Liver (tissue), 9 donors: Measurements from ENCODE around the gene TBC1D1. TPM values are rescaled to one million over a fixed set of nuclear protein-coding genes. Genes with fewer than 3 reads are reported as not detected.
A peak's percentile ranks its signal among the peaks of the same experiment; 100 is the strongest.

Experiments
- DNase-seq: peaks from one replicate; pipeline ENCODE4 v3.0.0-alpha.2; 2017; ENCODE audit warnings: low spot score
- H3K27ac ChIP-seq, 2 donors: one replicate each; pipeline ENCODE4 v1.7.0; 2013; ENCODE audit warnings: inconsistent platforms in 2 of 2, low read length in 2 of 2, control low read depth in 1 of 2, low read depth in 1 of 2, mild to moderate bottlenecking in 1 of 2
- H3K27me3 ChIP-seq, 4 donors: one replicate each; pipeline versions ENCODE4 v1.6.1 to v1.7.0; 2013; ENCODE audit warnings: low read length in 3 of 4, inconsistent platforms in 1 of 4, mild to moderate bottlenecking in 1 of 4, moderate library complexity in 1 of 4; ENCODE audit not compliant: control insufficient read depth in 4 of 4, insufficient read depth in 4 of 4
- H3K36me3 ChIP-seq, 4 donors: one replicate each; pipeline versions ENCODE4 v1.6.1 to v1.7.0; 2013; ENCODE audit warnings: low read length in 3 of 4, mild to moderate bottlenecking in 3 of 4, low read depth in 1 of 4, moderate library complexity in 1 of 4; ENCODE audit not compliant: control insufficient read depth in 4 of 4, insufficient read depth in 3 of 4
- H3K4me1 ChIP-seq, 4 donors: one replicate each; pipeline versions ENCODE4 v1.6.1 to v1.7.0; 2013; ENCODE audit warnings: low read length in 3 of 4, mild to moderate bottlenecking in 3 of 4, moderate library complexity in 1 of 4; ENCODE audit not compliant: control insufficient read depth in 4 of 4, insufficient read depth in 4 of 4
- H3K4me3 ChIP-seq, 3 donors: one replicate each; pipeline versions ENCODE4 v1.6.1 to v1.7.0; 2013; ENCODE audit warnings: low read length in 3 of 3, control low read depth in 1 of 3, low read depth in 1 of 3, mild to moderate bottlenecking in 1 of 3
- H3K9ac ChIP-seq, 2 donors: one replicate each; pipeline ENCODE4 v1.7.0; 2013; ENCODE audit warnings: low read length in 2 of 2, mild to moderate bottlenecking in 2 of 2, moderate library complexity in 2 of 2, control low read depth in 1 of 2, low read depth in 1 of 2
- H3K9me3 ChIP-seq, 4 donors: one replicate each; pipeline versions ENCODE4 v1.6.1 to v1.7.0; 2013; ENCODE audit warnings: low read length in 3 of 4; ENCODE audit not compliant: control insufficient read depth in 4 of 4
- ATF3 ChIP-seq: IDR thresholded peaks from 2 replicates; pipeline ENCODE4 v1.6.1; 2016; ENCODE audit warnings: antibody characterized with exemption
- EGR1 ChIP-seq, 2 donors: IDR thresholded peaks; 2 replicates each; pipeline ENCODE4 v1.6.1; 2016 to 2018; ENCODE audit warnings: antibody characterized with exemption in 2 of 2, low read depth in 2 of 2
- FOXA1 ChIP-seq: IDR thresholded peaks from 2 replicates; pipeline ENCODE4 v1.6.1; 2016; ENCODE audit warnings: antibody characterized with exemption
- FOXA2 ChIP-seq: IDR thresholded peaks from 2 replicates; pipeline ENCODE4 v1.6.1; 2016; ENCODE audit warnings: antibody characterized with exemption
- GABPA ChIP-seq, 2 donors: IDR thresholded peaks in 1 of 2; conservative IDR thresholded peaks in 1 of 2; 2 replicates each; pipeline ENCODE4 v1.6.1; 2016; ENCODE audit warnings: antibody characterized with exemption in 2 of 2, mild to moderate bottlenecking in 1 of 2, moderate library complexity in 1 of 2
- HNF4A ChIP-seq, 2 donors: conservative IDR thresholded peaks; 2 replicates each; pipeline ENCODE4 v1.6.1; 2016; ENCODE audit warnings: antibody characterized with exemption in 2 of 2, mild to moderate bottlenecking in 2 of 2
- HNF4G ChIP-seq: IDR thresholded peaks from 2 replicates; pipeline ENCODE4 v1.6.1; 2016; ENCODE audit warnings: antibody characterized with exemption
- JUND ChIP-seq, 2 donors: IDR thresholded peaks; 2 replicates each; pipeline ENCODE4 v1.6.1; 2016; ENCODE audit warnings: antibody characterized with exemption in 2 of 2
- MAX ChIP-seq: IDR thresholded peaks from 2 replicates; pipeline ENCODE4 v1.6.1; 2016; ENCODE audit warnings: antibody characterized with exemption
- NR2F2 ChIP-seq: IDR thresholded peaks from 2 replicates; pipeline ENCODE4 v1.6.1; 2016; ENCODE audit warnings: antibody characterized with exemption
- RAD21 ChIP-seq, 2 donors: IDR thresholded peaks; 2 replicates each; pipeline ENCODE4 v1.6.1; 2016; ENCODE audit warnings: antibody characterized with exemption in 2 of 2, mild to moderate bottlenecking in 2 of 2
- RXRA ChIP-seq, 2 donors: IDR thresholded peaks; 2 replicates each; pipeline ENCODE4 v1.6.1; 2017 to 2018; ENCODE audit warnings: antibody characterized with exemption in 2 of 2, mild to moderate bottlenecking in 1 of 2
- SP1 ChIP-seq: IDR thresholded peaks from 2 replicates; pipeline ENCODE4 v1.6.1; 2018; ENCODE audit warnings: antibody characterized with exemption, mild to moderate bottlenecking
- TAF1 ChIP-seq: conservative IDR thresholded peaks from 2 replicates; pipeline ENCODE4 v1.6.1; 2016; ENCODE audit warnings: antibody characterized with exemption, mild to moderate bottlenecking
- YY1 ChIP-seq: IDR thresholded peaks from 2 replicates; pipeline ENCODE4 v1.6.1; 2016; ENCODE audit warnings: antibody characterized with exemption, mild to moderate bottlenecking
- ZBTB33 ChIP-seq: IDR thresholded peaks from 2 replicates; pipeline ENCODE4 v1.6.1; 2016; ENCODE audit warnings: antibody characterized with exemption
- WGBS: extraction: QIAGEN DNeasy Blood & Tissue Kit; methylation state at CpG from one replicate; pipeline ENCODE4 v1.1.7; 2013; 5-methylcytosine and 5-hydroxymethylcytosine counted together
- polyA plus RNA-seq, 2 donors: library from polyadenylated mRNA; stranded (reverse) in 1 of 2; unstranded in 1 of 2; fragments of 200-250 nt in 1 of 2; fragments of >200 nt in 1 of 2; fragmentation: Nextera tagmentation in 1 of 2; extraction: Ambion mirVana in 1 of 2; gene quantifications; one replicate each; pipeline versions ENCODE4 v1.2.1 to v1.2.3, GENCODE V29; 2013 to 2015
- total RNA-seq, 2 donors: library from RNA; depleted of rRNA; stranded (reverse); fragments of >200 nt; gene quantifications; one replicate each; pipeline ENCODE4 v1.2.3, GENCODE V29; 2014
- TF ChIP-seq, protein P1 (sequence below): IDR thresholded peaks from 2 replicates; pipeline ENCODE4 v1.6.1; 2016; ENCODE audit warnings: antibody characterized with exemption, mild to moderate bottlenecking
- TF ChIP-seq, protein P2 (sequence below): fragments of 150-350 bp; IDR thresholded peaks from 2 replicates; pipeline ENCODE4 v1.5.1; 2017; ENCODE audit warnings: improper control_type of control experiment, low read depth, low read length; ENCODE audit not compliant: missing input control
- donor health status: healthy.
- donor health status: healthy.
- donor health status: healthy.
- donor health status: healthy.
- donor health status: healthy.

TBC1D1 gene
- total and polyA plus RNA-seq, 4 donors, result 15.6 to 41.4 (median 20.9) TPM

DNA sequence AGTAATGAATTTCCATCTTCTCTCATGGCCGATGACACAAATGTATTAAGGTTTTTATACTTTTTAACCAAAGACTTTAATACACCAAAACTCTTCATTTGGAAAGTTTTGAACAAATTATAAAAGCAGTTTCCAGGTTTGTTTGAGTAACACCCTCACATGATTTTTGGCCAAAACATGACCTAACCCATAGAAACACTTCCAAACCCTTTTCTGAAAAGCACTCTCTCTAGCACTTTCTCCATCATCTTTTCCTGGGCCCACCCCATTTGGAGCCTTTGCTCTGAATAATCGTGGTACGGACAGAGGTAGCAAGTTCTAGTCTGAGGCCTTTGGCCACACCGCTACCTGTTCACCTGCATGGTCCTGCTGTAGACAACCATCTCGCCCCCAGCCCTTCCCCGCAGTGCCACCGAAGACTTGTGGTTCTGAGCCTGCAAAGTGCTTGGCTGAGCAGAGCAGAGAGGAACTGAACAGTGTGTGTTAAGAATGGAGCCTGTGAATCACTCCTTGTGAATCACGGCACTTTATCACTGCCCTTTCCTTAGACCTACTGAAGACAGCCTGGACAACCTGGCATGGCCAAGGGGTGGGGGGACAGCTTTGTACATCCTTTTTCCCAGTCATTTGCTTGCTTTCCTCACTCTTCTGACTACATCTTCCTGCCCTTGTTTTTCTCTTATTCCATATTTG, 251.1 kb downstream of the TBC1D1 start:
- H3K27ac ChIP-seq, result peak overlapping the region; percentile 15 to 18
- 94% methylated on average over 8 of the region's 8 CpGs for WGBS
- no peaks in the 10 kb centered on the region for H3K9me3 ChIP-seq

More for the DNA sequence above, 251.1 kb downstream of the TBC1D1 start:
- H3K9ac ChIP-seq, result no peak overlapping the region
- H3K36me3 ChIP-seq, result peaks cover 0 to 11% (median 3%) of the 10 kb centered on the region in 4 donors
- peaks cover 6 to 42% (median 28%) of the 10 kb centered on the region in 4 donors for H3K4me1 ChIP-seq
- no peak for DNase-seq
- H3K27me3 ChIP-seq, result no peaks in the 10 kb centered on the region
- no peak overlapping the region for H3K4me3 ChIP-seq
- no peak for TF ChIP-seq JUND (IDR thresholded peaks at IDR 0.05)
- no peak for TF ChIP-seq TAF1
- TF ChIP-seq FOXA2, result no peak
- no peak for TF ChIP-seq SP1
- TF ChIP-seq HNF4A (conservative IDR thresholded peaks at IDR 0.05), result no peak
- no peak for TF ChIP-seq FOXA1
- no peak for TF ChIP-seq ZBTB33
- TF ChIP-seq GABPA (IDR thresholded peaks at IDR 0.05 in 1 of 2, conservative IDR thresholded peaks at IDR 0.05 in 1 of 2), result no peak
- TF ChIP-seq YY1, result no peak
- TF ChIP-seq EGR1 (IDR thresholded peaks at IDR 0.05; ENCODE audit: low read depth in 2 of 2), result no peak
- TF ChIP-seq MAX, result no peak
- TF ChIP-seq HNF4G, result no peak
- TF ChIP-seq, protein P1, sequence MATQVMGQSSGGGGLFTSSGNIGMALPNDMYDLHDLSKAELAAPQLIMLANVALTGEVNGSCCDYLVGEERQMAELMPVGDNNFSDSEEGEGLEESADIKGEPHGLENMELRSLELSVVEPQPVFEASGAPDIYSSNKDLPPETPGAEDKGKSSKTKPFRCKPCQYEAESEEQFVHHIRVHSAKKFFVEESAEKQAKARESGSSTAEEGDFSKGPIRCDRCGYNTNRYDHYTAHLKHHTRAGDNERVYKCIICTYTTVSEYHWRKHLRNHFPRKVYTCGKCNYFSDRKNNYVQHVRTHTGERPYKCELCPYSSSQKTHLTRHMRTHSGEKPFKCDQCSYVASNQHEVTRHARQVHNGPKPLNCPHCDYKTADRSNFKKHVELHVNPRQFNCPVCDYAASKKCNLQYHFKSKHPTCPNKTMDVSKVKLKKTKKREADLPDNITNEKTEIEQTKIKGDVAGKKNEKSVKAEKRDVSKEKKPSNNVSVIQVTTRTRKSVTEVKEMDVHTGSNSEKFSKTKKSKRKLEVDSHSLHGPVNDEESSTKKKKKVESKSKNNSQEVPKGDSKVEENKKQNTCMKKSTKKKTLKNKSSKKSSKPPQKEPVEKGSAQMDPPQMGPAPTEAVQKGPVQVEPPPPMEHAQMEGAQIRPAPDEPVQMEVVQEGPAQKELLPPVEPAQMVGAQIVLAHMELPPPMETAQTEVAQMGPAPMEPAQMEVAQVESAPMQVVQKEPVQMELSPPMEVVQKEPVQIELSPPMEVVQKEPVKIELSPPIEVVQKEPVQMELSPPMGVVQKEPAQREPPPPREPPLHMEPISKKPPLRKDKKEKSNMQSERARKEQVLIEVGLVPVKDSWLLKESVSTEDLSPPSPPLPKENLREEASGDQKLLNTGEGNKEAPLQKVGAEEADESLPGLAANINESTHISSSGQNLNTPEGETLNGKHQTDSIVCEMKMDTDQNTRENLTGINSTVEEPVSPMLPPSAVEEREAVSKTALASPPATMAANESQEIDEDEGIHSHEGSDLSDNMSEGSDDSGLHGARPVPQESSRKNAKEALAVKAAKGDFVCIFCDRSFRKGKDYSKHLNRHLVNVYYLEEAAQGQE, result no peak
- no peak for TF ChIP-seq RAD21 (IDR thresholded peaks at IDR 0.05)
- TF ChIP-seq RXRA (IDR thresholded peaks at IDR 0.05), result no peak
- TF ChIP-seq, protein P2, sequence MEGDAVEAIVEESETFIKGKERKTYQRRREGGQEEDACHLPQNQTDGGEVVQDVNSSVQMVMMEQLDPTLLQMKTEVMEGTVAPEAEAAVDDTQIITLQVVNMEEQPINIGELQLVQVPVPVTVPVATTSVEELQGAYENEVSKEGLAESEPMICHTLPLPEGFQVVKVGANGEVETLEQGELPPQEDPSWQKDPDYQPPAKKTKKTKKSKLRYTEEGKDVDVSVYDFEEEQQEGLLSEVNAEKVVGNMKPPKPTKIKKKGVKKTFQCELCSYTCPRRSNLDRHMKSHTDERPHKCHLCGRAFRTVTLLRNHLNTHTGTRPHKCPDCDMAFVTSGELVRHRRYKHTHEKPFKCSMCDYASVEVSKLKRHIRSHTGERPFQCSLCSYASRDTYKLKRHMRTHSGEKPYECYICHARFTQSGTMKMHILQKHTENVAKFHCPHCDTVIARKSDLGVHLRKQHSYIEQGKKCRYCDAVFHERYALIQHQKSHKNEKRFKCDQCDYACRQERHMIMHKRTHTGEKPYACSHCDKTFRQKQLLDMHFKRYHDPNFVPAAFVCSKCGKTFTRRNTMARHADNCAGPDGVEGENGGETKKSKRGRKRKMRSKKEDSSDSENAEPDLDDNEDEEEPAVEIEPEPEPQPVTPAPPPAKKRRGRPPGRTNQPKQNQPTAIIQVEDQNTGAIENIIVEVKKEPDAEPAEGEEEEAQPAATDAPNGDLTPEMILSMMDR, result no peak
- TF ChIP-seq ATF3, result no peak
- TF ChIP-seq NR2F2, result no peak
